Endothelial cell of umbilical vein (primary cell): ENCODE measurements around the gene MORN3. TPM values are rescaled to one million over a fixed set of nuclear protein-coding genes. Genes with fewer than 3 reads are reported as not detected.

Experiments
- BruUV-seq: library from RNA; stranded (reverse); fragments of 400-500 nt; replicated peaks from 2 replicates; lab custom pipeline; 2021; lab: Mats Ljungman, UMichigan
- CTCF ChIA-PET: fragments of 300-600, 350-600 bp; sonication (Branson Sonifier 250); formaldehyde crosslinking; loops from one replicate; lab custom pipeline; 2021; ENCODE audit warnings: antibody characterized with exemption, inconsistent platforms; lab: Charles Lee
- POLR2A ChIA-PET: fragments of 300-600, 350-600 bp; sonication (Branson Sonifier 250); formaldehyde crosslinking; loops from one replicate; lab custom pipeline; 2021; ENCODE audit warnings: antibody characterized with exemption, inconsistent platforms; lab: Charles Lee
- DNase-seq: peaks from one replicate; pipeline ENCODE4 v3.0.0-alpha.2; 2011; ENCODE audit warnings: low read depth, low spot score
- FAIRE-seq: peaks from 2 replicates; lab custom pipeline; 2011; peaks lifted over from hg19 to GRCh38; lab: Jason Lieb, UNC
- H2AFZ ChIP-seq: 2 replicates; pipeline ENCODE4 v1.6.0; 2012; ENCODE audit warnings: low read depth, low read length, control low read depth, inconsistent platforms
- H3K27ac ChIP-seq: 2 replicates; pipeline ENCODE4 v1.5.1; 2011; ENCODE audit warnings: low read depth, mild to moderate bottlenecking, control low read depth, low read length, moderate library complexity; ENCODE audit not compliant: insufficient read depth
- H3K27me3 ChIP-seq, 2 experiments: 2 replicates each; pipeline versions ENCODE4 v1.6.0 to v1.6.1; 2011; ENCODE audit warnings: low read length in 2 of 2, mixed read lengths in 1 of 2; ENCODE audit not compliant: control insufficient read depth in 2 of 2, insufficient read depth in 2 of 2
- H3K36me3 ChIP-seq, 2 experiments: 2 replicates in 1 of 2; 3 replicates in 1 of 2; pipeline ENCODE4 v1.5.1; 2011; ENCODE audit warnings: low read length in 2 of 2, mild to moderate bottlenecking in 1 of 2, moderate library complexity in 1 of 2; ENCODE audit not compliant: control insufficient read depth in 2 of 2, insufficient read depth in 2 of 2; ENCODE audit errors: extremely low read depth in 1 of 2
- H3K4me1 ChIP-seq: 3 replicates; pipeline ENCODE4 v1.5.1; 2011; ENCODE audit warnings: mild to moderate bottlenecking, low read length; ENCODE audit not compliant: control insufficient read depth, insufficient read depth; ENCODE audit errors: extremely low read depth
- H3K4me2 ChIP-seq: 2 replicates; pipeline ENCODE4 v1.6.1; 2011; ENCODE audit warnings: low read length, control low read depth, mixed read lengths; ENCODE audit not compliant: insufficient read depth
- H3K4me3 ChIP-seq, 3 experiments: fragments of 200-600 bp in 1 of 3; sonication (generic), shearing (Covaris generic) in 1 of 3; replicated peaks in 1 of 3; 2 replicates each; pipeline ENCODE4 v1.5.1; 2011 to 2016; ENCODE audit warnings: control low read depth in 3 of 3, low read length in 3 of 3, mild to moderate bottlenecking in 2 of 3, inconsistent platforms in 1 of 3, low read depth in 1 of 3, moderate library complexity in 1 of 3; ENCODE audit not compliant: insufficient read depth in 1 of 3
- H3K79me2 ChIP-seq: 2 replicates; pipeline ENCODE4 v1.6.0; 2012; ENCODE audit warnings: low read length, inconsistent platforms; ENCODE audit not compliant: control insufficient read depth, insufficient read depth
- H3K9ac ChIP-seq: replicated peaks from 2 replicates; pipeline ENCODE3; 2011; ENCODE audit warnings: low read length, control low read depth; ENCODE audit not compliant: insufficient read depth; ENCODE audit errors: extremely low read depth
- H3K9me1 ChIP-seq: replicated peaks from 3 replicates; pipeline ENCODE4 v1.6.0; 2011; ENCODE audit warnings: mild to moderate bottlenecking, low read length; ENCODE audit not compliant: control insufficient read depth, insufficient read depth; ENCODE audit errors: extremely low read depth
- H3K9me3 ChIP-seq: replicated peaks from 2 replicates; pipeline ENCODE4 v1.5.1; 2012; ENCODE audit warnings: low read length, inconsistent platforms; ENCODE audit not compliant: control insufficient read depth, insufficient read depth
- H4K20me1 ChIP-seq: replicated peaks from 2 replicates; pipeline ENCODE3; 2011; ENCODE audit warnings: mild to moderate bottlenecking, low read length; ENCODE audit not compliant: control insufficient read depth, insufficient read depth; ENCODE audit errors: extremely low read depth
- CTCF ChIP-seq, 2 donors: IDR thresholded peaks; 1 replicate in 1 of 2; 2 replicates in 1 of 2; pipeline ENCODE4 v1.5.1; 2011; ENCODE audit warnings: low read length in 2 of 2, mild to moderate bottlenecking in 2 of 2, moderate library complexity in 2 of 2, control low read depth in 1 of 2, inconsistent platforms in 1 of 2, low read depth in 1 of 2; ENCODE audit not compliant: insufficient read depth in 1 of 2; ENCODE audit errors: extremely low read depth in 1 of 2
- EZH2 ChIP-seq: IDR thresholded peaks from 2 replicates; pipeline ENCODE4 v1.6.1; 2012; ENCODE audit warnings: borderline replicate concordance, low read depth, mild to moderate bottlenecking, moderate library complexity, low read length, inconsistent platforms; ENCODE audit not compliant: severe bottlenecking
- GATA2 ChIP-seq: IDR thresholded peaks from 2 replicates; pipeline ENCODE4 v1.7.0; 2011; ENCODE audit warnings: low read depth, mild to moderate bottlenecking, moderate library complexity, mixed read lengths, low read length; ENCODE audit not compliant: insufficient read length, insufficient read depth
- JUN ChIP-seq: IDR thresholded peaks from 2 replicates; pipeline ENCODE4 v1.6.1; 2011; ENCODE audit warnings: borderline replicate concordance, low read depth; ENCODE audit not compliant: insufficient read length, insufficient read depth
- MAX ChIP-seq: IDR thresholded peaks from 2 replicates; pipeline ENCODE4 v1.6.1; 2011; ENCODE audit not compliant: insufficient read depth, insufficient read length
- POLR2A ChIP-seq: IDR thresholded peaks from 2 replicates; pipeline ENCODE4 v1.6.1; 2012; ENCODE audit warnings: low read depth, mild to moderate bottlenecking, control low read depth, low read length
- POLR2AphosphoS5 ChIP-seq: IDR thresholded peaks from 2 replicates; pipeline ENCODE4 v1.6.1; 2012; ENCODE audit warnings: low read depth, mild to moderate bottlenecking, control low read depth, low read length, moderate library complexity; ENCODE audit not compliant: insufficient read depth
- dilution Hi-C: fragments of 300-500 bp; cut with MboI; formaldehyde crosslinking; loops from one replicate; pipeline ENCODE4 v1.15.0; 2019; ENCODE audit warnings: low sequenced_read_pairs; ENCODE audit not compliant: extremely low pct_ligation_motif_present
- intact Hi-C: fragments of 100-400 bp; cut with micrococcal nuclease; formaldehyde crosslinking; loops from one replicate; pipeline ENCODE4 v1.10.0; 2022
- polyA plus RNA-seq, 4 experiments: library from polyadenylated mRNA; depleted of rRNA in 3 of 4; stranded (reverse) in 3 of 4; unstranded in 1 of 4; fragments of >200 nt; gene quantifications; 2 replicates each; pipeline versions ENCODE4 v1.2.1 to v1.2.3, GENCODE V29; 2011 to 2012; ENCODE audit warnings: missing spikeins in 1 of 4
- total RNA-seq: library from RNA; stranded (reverse); gene quantifications from 2 replicates; pipeline ENCODE4 v1.2.3, GENCODE V29; 2021

Gene MORN3
- total and polyA plus RNA-seq, 2 donors (not counting 3 experiments of a cell fraction or from before 2014, with no cell fraction given) = 0.66 to 0.73 TPM

- ChIA-PET CTCF (interaction anchor here (1.3 kb wide), 1 partner anchor 57 kb away, joined by 6 read pairs; no protein-coding TSS in a partner anchor), POLR2A (no interaction called here)
- no peaks in the 10 kb centered on the region for H3K27me3 ChIP-seq
- H3K4me3 ChIP-seq = no peak overlapping the region
- H3K79me2 ChIP-seq = no peaks in the 10 kb centered on the region
- FAIRE-seq (no peak), DNase-seq (no peak)
- no peak overlapping the region for H3K9ac ChIP-seq
- H4K20me1 ChIP-seq = no peaks in the 10 kb centered on the region
- dilution Hi-C loops (no loop called here), intact Hi-C loops (no loop called here)
- no peaks in the 10 kb centered on the region for H3K9me1 ChIP-seq
- no peak overlapping the region for H2AFZ ChIP-seq
- no peaks in the 10 kb centered on the region for H3K9me3 ChIP-seq
- no peak overlapping the region for H3K4me2 ChIP-seq
- H3K4me1 ChIP-seq = no peaks in the 10 kb centered on the region
- TF ChIP-seq CTCF (IDR thresholded peaks at IDR 0.05; ENCODE audit: extremely low read depth in 1 of 2, insufficient read depth in 1 of 2, low read depth in 1 of 2, low read length in 2 of 2) (no peak), MAX (no peak), JUN (no peak), POLR2AphosphoS5 (no peak), EZH2 (no peak), GATA2 (no peak), POLR2A (no peak)
- no peak overlapping the region for H3K27ac ChIP-seq
- no peaks in the 10 kb centered on the region for H3K36me3 ChIP-seq
- no TSS peak for BruUV-seq
These were observed 58.1 kb downstream of the MORN3 start for GRCh38 chr12:121611306-121611705.
